Measurements from ENCODE around the gene HSBP1L1. TPM values are rescaled to one million over a fixed set of nuclear protein-coding genes. Genes with fewer than 3 reads are reported as not detected.
"Not testable (repeated sequence)": the region's sequence is repeated elsewhere in the genome, so short reads cannot be mapped to it uniquely, and the experiment has no call there.

Gene HSBP1L1
- total RNA-seq, 1 experiment from 2014 or later: 1.1 TPM

- no peak for TF ChIP-seq EZH2 (IDR thresholded peaks at IDR 0.05; ENCODE audit: borderline replicate concordance, low read depth, low read length, poor library complexity, severe bottlenecking)
- TF ChIP-seq CTCF (conservative IDR thresholded peaks at IDR 0.05; ENCODE audit: low read depth, low read length): no peak
- H3K4me1 ChIP-seq (ENCODE audit: insufficient read depth, low read length, poor library complexity, severe bottlenecking): no peaks in the 10 kb centered on the region
- H3K27ac ChIP-seq (ENCODE audit: low read depth, low read length, poor library complexity, severe bottlenecking): no peak overlapping the region
- POLR2A ChIA-PET (ENCODE audit: low non-redundant PET): no interaction called here
- DNase-seq (ENCODE audit: low spot score): no peak
- no peaks in the 10 kb centered on the region for H3K36me3 ChIP-seq (ENCODE audit: insufficient read depth, low read length, poor library complexity, severe bottlenecking)
- H3K27me3 ChIP-seq (replicated peaks; ENCODE audit: insufficient read depth, low read depth, low read length, poor library complexity): no peaks in the 10 kb centered on the region
- H3K4me3 ChIP-seq (ENCODE audit: low read depth, low read length, poor library complexity, severe bottlenecking): no peak overlapping the region
- intact Hi-C loops (cut with micrococcal nuclease; ENCODE audit: unreplicated experiment): no loop called here
- BruUV-seq (replicated peaks): no TSS peak
- CTCF ChIA-PET: no interaction called here
- H3K9me3 ChIP-seq (ENCODE audit: low read depth, low read length, poor library complexity, severe bottlenecking): no peaks in the 10 kb centered on the region
Measured at GRCh38 chr18:80010551-80010906, 46.1 kb downstream of the HSBP1L1 start.

DNA sequence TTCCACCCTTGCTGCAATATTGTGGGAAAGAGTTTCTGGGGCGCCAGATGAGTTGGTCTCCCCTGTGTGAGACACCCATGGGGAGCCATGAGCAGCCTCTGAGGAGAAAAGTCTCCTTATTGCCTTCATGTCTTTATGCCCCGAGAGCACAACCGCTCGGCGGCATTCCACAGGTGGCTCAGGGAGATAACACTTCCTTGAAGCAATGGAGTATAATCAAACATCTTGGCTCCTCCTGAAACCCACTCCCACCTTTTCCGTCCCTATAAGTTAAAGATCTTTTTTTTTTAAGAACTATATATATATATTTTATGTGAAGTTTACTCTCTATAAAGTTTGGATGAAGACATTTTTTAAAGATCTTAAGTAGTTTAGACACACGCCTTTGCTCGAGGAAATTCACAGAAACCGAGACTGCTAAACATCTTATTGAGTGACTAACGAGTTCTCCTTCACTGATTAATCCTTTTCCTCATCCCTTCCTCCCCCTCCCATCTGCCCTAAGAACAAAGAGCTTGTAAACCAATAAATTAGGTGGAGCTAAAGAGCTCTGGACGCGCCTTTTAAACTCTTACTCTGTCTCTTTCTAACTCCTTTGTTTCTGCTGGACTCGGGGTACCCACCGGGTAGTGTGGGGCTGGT lies 47.2 kb downstream of the HSBP1L1 start:
- intact Hi-C loops (cut with micrococcal nuclease; ENCODE audit: unreplicated experiment); H3K27me3 ChIP-seq (replicated peaks; ENCODE audit: insufficient read depth, low read depth, low read length, poor library complexity); H3K4me3 ChIP-seq (ENCODE audit: low read depth, low read length, poor library complexity, severe bottlenecking); DNase-seq (ENCODE audit: low spot score); BruUV-seq (replicated peaks); H3K9me3 ChIP-seq (ENCODE audit: low read depth, low read length, poor library complexity, severe bottlenecking); H3K4me1 ChIP-seq (ENCODE audit: insufficient read depth, low read length, poor library complexity, severe bottlenecking); POLR2A ChIA-PET (ENCODE audit: low non-redundant PET); CTCF ChIA-PET; H3K27ac ChIP-seq (ENCODE audit: low read depth, low read length, poor library complexity, severe bottlenecking); H3K36me3 ChIP-seq (ENCODE audit: insufficient read depth, low read length, poor library complexity, severe bottlenecking): not testable (repeated sequence)

- BruUV-seq (replicated peaks): no TSS peak
- no peak for DNase-seq (ENCODE audit: low spot score)
- no peaks in the 10 kb centered on the region for H3K4me1 ChIP-seq (ENCODE audit: insufficient read depth, low read length, poor library complexity, severe bottlenecking)
- ChIA-PET CTCF (no interaction called here), POLR2A (ENCODE audit: low non-redundant PET) (no interaction called here)
- no peaks in the 10 kb centered on the region for H3K9me3 ChIP-seq (ENCODE audit: low read depth, low read length, poor library complexity, severe bottlenecking)
- H3K27ac ChIP-seq (ENCODE audit: low read depth, low read length, poor library complexity, severe bottlenecking): no peak overlapping the region
- H3K4me3 ChIP-seq (ENCODE audit: low read depth, low read length, poor library complexity, severe bottlenecking): no peak overlapping the region
- H3K36me3 ChIP-seq (ENCODE audit: insufficient read depth, low read length, poor library complexity, severe bottlenecking): no peaks in the 10 kb centered on the region
- intact Hi-C loops (cut with micrococcal nuclease; ENCODE audit: unreplicated experiment): no loop called here
- no peaks in the 10 kb centered on the region for H3K27me3 ChIP-seq (replicated peaks; ENCODE audit: insufficient read depth, low read depth, low read length, poor library complexity)
- TF ChIP-seq EZH2 (IDR thresholded peaks at IDR 0.05; ENCODE audit: borderline replicate concordance, low read depth, low read length, poor library complexity, severe bottlenecking) (no peak), CTCF (conservative IDR thresholded peaks at IDR 0.05; ENCODE audit: low read depth, low read length) (no peak)
Measured at GRCh38 chr18:80012714-80013113, 48.3 kb downstream of the HSBP1L1 start.

Other genes with a start within 250 kb of the HSBP1L1 start
- gene KCNG2, start 166.7 kb upstream of the HSBP1L1 start, total RNA-seq (2021): not detected in 2 replicates
- gene SLC66A2, start 13.0 kb upstream of the HSBP1L1 start, total RNA-seq (2021): 28.0 and 34.9 TPM in 2 replicates
- 201 and 216 TPM in 2 replicates for gene TXNL4A, start 23.9 kb downstream of the HSBP1L1 start, total RNA-seq (2021)
- 39.5 and 46.1 TPM in 2 replicates for gene RBFA, start 69.8 kb downstream of the HSBP1L1 start, total RNA-seq (2021)
- 27.5 and 30.7 TPM in 2 replicates for gene ADNP2, start 144.6 kb downstream of the HSBP1L1 start, total RNA-seq (2021)

Measured in A673 (cell line).